Measurements from ENCODE around the gene MORF4L1.
A peak's percentile ranks its signal among the peaks of the same experiment; 100 is the strongest.
"Not testable (repeated sequence)": the region's sequence is repeated elsewhere in the genome, so short reads cannot be mapped to it uniquely, and the experiment has no call there.

MORF4L1 gene, protein sequence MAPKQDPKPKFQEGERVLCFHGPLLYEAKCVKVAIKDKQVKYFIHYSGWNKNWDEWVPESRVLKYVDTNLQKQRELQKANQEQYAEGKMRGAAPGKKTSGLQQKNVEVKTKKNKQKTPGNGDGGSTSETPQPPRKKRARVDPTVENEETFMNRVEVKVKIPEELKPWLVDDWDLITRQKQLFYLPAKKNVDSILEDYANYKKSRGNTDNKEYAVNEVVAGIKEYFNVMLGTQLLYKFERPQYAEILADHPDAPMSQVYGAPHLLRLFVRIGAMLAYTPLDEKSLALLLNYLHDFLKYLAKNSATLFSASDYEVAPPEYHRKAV

DNA sequence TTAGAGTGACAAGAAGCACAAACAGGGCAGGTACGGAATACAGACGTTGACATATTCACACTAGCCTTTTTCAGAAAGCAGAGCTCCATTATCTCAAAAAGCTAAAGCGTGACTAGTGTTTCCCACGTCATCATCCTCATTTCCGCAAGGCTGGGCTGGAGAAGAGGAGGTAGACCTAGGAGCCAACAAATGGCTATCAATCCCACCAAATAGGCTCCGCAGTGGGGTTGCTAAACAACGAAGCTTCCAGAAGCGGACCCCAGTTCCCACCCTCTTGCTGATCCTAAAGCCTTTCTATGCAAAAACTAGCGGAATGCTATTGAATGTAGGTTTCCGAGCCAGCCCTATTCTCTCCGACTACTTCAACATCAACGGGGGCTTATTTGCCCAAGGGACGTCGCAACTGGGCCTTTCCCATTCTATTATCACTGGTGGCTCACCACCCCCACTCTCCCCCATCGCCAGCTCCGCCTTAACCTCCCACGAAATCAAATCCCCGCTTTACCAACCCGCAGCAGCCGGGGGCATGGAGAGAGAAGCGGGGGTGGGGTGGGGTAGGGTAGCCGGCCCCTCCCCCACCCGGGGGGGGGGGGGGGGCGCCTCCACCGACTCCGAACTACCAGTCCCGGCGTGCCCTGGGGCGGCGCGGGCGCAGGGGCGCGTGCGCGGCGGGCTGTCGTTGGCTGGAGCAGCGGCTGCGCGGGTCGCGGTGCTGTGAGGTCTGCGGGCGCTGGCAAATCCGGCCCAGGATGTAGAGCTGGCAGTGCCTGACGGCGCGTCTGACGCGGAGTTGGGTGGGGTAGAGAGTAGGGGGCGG lies at the start of gene MORF4L1:
Gene MORF4L1, plus strand, starts transcription at position 736 of the 817 bp plus-strand sequence. CDS start 128 bp downstream, outside the sequence.
- Histone ChIP-seq H3K9ac (ENCODE audit: low read depth, low read length) (peak within 1 kb of the TSS; percentile 100), H3K4me1 (ENCODE audit: insufficient read depth, low read length) (peaks cover 3% of the 10 kb centered on the region; the same call in 1 of the 2 replicates), H3K9me3 (ENCODE audit: insufficient read depth, low read depth, low read length) (no peaks in the 10 kb centered on the region), H3K27me3 (ENCODE audit: insufficient read depth, low read length) (no peaks in the 10 kb centered on the region), H3K27ac (ENCODE audit: low read length) (peak within 1 kb of the TSS; percentile 99), H3K36me3 (ENCODE audit: insufficient read depth, low read depth, low read length) (peaks cover 4% of the 10 kb centered on the region; the same call in 1 of the 2 replicates), H3K4me3 (ENCODE audit: low read length) (peak within 1 kb of the TSS; percentile 86)

DNA sequence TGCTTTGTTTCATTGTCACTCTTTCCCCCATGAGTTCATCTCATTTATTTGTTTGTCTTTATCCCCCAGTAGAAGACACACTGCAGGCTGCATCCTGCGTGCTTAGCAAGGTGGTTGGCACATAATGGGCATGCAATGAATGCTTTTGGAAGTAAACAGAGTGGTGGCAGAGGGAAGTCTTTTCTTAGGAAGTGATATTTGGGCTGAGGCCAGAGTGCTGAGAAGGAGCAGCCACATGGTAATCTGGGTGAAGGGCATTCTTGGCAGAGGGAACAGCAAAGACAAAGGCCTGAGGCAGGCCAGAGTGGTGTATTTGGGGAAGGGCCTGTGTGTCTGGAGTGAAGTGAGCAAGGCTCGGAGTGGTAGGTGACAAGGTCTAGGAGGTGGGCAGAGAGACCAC lies 43.8 kb upstream of the MORF4L1 start:
- Histone ChIP-seq H3K36me3 (ENCODE audit: insufficient read depth, low read depth, low read length) (no peaks in the 10 kb centered on the region), H3K4me1 (ENCODE audit: insufficient read depth, low read length) (no peaks in the 10 kb centered on the region), H3K9ac (ENCODE audit: low read depth, low read length) (no peak overlapping the region), H3K9me3 (ENCODE audit: insufficient read depth, low read depth, low read length) (no peaks in the 10 kb centered on the region), H3K4me3 (ENCODE audit: low read length) (no peak overlapping the region), H3K27me3 (ENCODE audit: insufficient read depth, low read length) (no peaks in the 10 kb centered on the region), H3K27ac (ENCODE audit: low read length) (no peak overlapping the region)

DNA sequence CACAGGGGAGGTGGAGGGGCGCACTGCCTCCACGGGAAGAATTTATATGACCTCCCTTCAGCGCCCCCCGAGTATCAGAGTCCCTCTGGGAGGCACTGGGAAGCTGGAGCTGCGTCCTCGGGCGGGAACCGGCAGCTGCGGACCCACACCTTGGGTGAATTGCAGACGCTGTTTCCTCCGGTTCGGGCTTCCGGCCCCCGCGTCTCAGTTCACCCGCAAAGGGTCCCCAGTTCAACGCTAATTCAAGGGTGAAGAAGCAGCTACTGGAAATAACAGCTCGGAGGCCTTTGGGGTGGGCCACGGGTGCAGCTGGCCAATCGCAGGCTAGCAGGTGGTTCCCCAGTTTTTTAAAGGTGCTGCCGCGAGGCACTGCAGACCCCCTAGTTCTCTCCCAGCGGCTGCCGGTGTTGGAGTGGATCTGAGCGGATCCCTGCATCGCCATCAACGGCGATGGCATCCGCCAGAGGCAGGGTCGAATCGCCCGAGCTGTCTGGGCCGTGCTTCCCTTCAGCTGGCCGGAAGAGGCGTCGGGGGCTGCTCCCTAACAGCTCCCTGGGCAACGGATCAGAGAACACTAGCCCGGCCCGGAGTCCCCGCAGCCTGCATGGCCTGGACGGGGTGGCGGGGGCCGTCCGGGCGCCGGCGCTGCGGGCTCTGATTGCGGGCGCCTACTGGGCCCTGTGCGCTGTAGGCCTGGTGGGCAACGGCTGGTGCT lies 42.0 kb upstream of the MORF4L1 start:
- Histone ChIP-seq H3K4me3 (ENCODE audit: low read length) (no peak overlapping the region), H3K9me3 (ENCODE audit: insufficient read depth, low read depth, low read length) (no peaks in the 10 kb centered on the region), H3K36me3 (ENCODE audit: insufficient read depth, low read depth, low read length) (no peaks in the 10 kb centered on the region), H3K27me3 (ENCODE audit: insufficient read depth, low read length) (no peaks in the 10 kb centered on the region), H3K9ac (ENCODE audit: low read depth, low read length) (no peak overlapping the region), H3K27ac (ENCODE audit: low read length) (no peak overlapping the region), H3K4me1 (ENCODE audit: insufficient read depth, low read length) (no peaks in the 10 kb centered on the region)

DNA sequence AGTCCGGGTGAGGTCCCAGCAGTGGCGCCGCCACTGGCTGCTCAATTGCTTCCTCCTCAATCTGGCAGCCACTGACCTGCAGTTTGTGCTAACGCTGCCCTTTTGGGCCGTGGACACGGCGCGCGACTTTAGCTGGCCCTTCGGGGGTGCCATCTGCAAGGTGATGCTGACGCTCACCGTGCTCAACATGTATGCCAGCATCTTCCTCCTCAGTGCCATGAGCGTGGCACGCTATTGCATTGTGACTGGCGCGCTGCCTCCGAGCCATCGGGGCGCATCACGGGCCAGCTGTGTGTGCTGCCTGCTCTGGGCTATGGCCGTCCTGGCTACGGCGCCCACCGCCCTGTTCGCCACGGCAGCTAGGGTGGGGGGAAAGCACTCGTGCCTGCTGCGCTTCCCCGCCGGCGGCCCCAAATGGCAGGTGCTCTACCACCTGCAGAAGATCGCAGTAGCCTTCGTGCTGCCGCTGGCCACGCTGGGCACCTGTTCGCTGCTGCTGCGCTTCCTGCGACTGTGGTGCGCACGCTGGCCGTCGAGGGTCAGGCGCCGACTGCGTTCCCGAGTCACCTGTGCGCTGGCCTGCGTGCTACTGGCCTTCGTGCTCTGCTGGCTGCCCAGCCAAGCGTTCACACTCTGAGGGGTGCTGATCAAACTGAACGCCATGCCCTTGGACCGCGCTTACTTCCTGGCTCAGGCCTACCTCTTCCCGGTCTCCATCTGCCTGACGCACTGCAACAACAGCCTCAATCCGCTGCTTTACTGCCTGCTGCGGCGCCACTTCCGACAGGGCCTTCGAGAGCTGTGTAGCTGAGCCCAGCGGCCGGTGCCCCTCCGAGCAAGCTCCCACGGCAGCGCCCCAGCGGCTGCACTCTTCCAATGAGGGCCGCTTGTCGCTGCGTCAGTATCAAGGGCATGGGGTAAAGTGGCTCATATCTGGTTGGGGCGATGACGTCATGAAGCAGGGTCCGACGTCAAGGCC lies 41.2 kb upstream of the MORF4L1 start:
- Histone ChIP-seq H3K4me1 (ENCODE audit: insufficient read depth, low read length) (no peaks in the 10 kb centered on the region), H3K4me3 (ENCODE audit: low read length) (no peak overlapping the region), H3K36me3 (ENCODE audit: insufficient read depth, low read depth, low read length) (no peaks in the 10 kb centered on the region), H3K9me3 (ENCODE audit: insufficient read depth, low read depth, low read length) (no peaks in the 10 kb centered on the region), H3K9ac (ENCODE audit: low read depth, low read length) (no peak overlapping the region), H3K27me3 (ENCODE audit: insufficient read depth, low read length) (no peaks in the 10 kb centered on the region), H3K27ac (ENCODE audit: low read length) (no peak overlapping the region)

DNA sequence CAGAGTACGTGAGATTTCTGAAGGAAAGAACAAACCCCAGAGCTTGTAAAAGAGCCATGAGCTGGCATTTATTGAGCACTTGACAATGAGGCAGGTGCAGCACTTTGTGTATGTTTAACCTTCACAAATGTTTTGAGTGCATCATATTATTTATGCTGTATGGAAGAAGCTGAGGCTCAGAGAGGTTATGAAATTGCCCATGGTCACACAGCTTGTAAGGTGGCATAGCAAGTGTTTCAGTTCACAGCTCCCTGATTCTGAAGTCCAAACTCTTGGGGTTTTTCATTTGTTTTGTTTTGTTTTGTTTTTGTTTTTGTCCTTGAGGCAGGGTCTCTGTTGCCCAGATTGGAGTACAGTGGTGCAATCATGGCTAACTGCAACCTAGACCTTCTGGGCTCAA lies 36.4 kb upstream of the MORF4L1 start:
- Histone ChIP-seq H3K9ac (ENCODE audit: low read depth, low read length) (no peak overlapping the region), H3K4me1 (ENCODE audit: insufficient read depth, low read length) (no peaks in the 10 kb centered on the region), H3K36me3 (ENCODE audit: insufficient read depth, low read depth, low read length) (no peaks in the 10 kb centered on the region), H3K4me3 (ENCODE audit: low read length) (no peak overlapping the region), H3K9me3 (ENCODE audit: insufficient read depth, low read depth, low read length) (no peaks in the 10 kb centered on the region), H3K27me3 (ENCODE audit: insufficient read depth, low read length) (no peaks in the 10 kb centered on the region), H3K27ac (ENCODE audit: low read length) (no peak overlapping the region)

DNA sequence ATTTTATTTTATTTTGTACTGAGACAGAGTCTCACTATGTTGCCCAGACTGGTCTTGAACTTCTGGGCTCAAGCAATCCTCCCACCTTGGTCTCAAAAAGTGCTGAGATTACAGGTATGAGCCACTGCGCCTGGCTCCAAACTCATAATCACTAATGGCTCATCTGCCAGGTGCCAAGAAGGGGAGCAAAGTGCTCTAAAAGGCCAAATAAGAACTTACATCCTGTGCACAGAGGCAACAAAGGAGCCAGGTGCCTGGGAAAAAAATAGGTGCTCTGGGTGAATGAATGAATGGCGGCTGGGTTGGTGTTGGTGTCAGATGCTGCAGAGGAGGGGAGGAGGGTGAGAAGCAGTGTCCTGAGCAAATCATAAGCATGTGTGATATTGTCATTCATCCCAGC lies 35.6 kb upstream of the MORF4L1 start:
- Histone ChIP-seq H3K4me3 (ENCODE audit: low read length) (no peak overlapping the region), H3K27ac (ENCODE audit: low read length) (no peak overlapping the region), H3K9me3 (ENCODE audit: insufficient read depth, low read depth, low read length) (no peaks in the 10 kb centered on the region), H3K27me3 (ENCODE audit: insufficient read depth, low read length) (no peaks in the 10 kb centered on the region), H3K4me1 (ENCODE audit: insufficient read depth, low read length) (no peaks in the 10 kb centered on the region), H3K9ac (ENCODE audit: low read depth, low read length) (no peak overlapping the region), H3K36me3 (ENCODE audit: insufficient read depth, low read depth, low read length) (no peaks in the 10 kb centered on the region)

DNA sequence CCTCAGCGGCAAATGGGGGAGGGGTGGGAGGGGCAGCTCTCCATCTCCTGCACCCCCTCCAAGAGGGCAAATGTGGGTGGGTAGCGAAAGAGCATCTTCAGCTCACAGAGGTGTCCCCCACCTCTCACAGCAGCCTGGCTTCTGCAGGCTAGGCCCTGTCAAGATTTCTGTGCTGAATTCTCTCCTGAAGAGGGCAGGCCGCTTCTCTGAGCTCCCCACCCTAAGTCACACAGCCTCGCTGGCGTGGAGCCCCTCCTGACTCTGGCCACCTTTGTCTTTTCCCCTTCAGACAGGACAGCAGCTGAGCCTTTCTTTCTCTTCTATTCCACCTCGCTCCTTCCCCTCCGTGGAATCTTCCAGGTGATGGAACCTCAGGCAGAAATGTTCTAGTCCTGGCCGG lies 35.1 kb upstream of the MORF4L1 start:
- Histone ChIP-seq H3K36me3 (ENCODE audit: insufficient read depth, low read depth, low read length) (no peaks in the 10 kb centered on the region), H3K27ac (ENCODE audit: low read length) (no peak overlapping the region), H3K4me1 (ENCODE audit: insufficient read depth, low read length) (no peaks in the 10 kb centered on the region), H3K27me3 (ENCODE audit: insufficient read depth, low read length) (no peaks in the 10 kb centered on the region), H3K9ac (ENCODE audit: low read depth, low read length) (no peak overlapping the region), H3K4me3 (ENCODE audit: low read length) (no peak overlapping the region), H3K9me3 (ENCODE audit: insufficient read depth, low read depth, low read length) (no peaks in the 10 kb centered on the region)

DNA sequence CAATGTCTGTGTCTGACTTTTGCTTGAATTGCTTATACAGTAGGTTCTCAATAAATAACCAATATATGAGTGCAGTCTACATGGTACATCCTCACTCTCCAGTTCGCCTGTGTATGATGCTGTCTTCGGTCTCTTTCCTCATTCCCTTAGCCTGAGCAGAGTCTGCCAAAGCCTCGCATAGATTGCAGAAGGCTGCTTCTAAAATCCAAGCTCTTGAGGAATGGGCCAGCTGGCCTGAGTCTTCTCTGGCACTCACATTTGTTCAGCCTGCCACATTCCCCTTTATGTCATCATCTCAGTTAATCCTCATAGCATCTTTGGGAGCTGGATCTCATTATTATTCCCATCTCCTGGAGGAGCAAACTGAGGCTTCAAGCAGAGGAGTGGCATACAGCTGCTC lies 34.2 kb upstream of the MORF4L1 start:
- Histone ChIP-seq H3K4me1 (ENCODE audit: insufficient read depth, low read length) (no peaks in the 10 kb centered on the region), H3K9ac (ENCODE audit: low read depth, low read length) (no peak overlapping the region), H3K27me3 (ENCODE audit: insufficient read depth, low read length) (no peaks in the 10 kb centered on the region), H3K36me3 (ENCODE audit: insufficient read depth, low read depth, low read length) (no peaks in the 10 kb centered on the region), H3K4me3 (ENCODE audit: low read length) (no peak overlapping the region), H3K27ac (ENCODE audit: low read length) (no peak overlapping the region), H3K9me3 (ENCODE audit: insufficient read depth, low read depth, low read length) (no peaks in the 10 kb centered on the region)

DNA sequence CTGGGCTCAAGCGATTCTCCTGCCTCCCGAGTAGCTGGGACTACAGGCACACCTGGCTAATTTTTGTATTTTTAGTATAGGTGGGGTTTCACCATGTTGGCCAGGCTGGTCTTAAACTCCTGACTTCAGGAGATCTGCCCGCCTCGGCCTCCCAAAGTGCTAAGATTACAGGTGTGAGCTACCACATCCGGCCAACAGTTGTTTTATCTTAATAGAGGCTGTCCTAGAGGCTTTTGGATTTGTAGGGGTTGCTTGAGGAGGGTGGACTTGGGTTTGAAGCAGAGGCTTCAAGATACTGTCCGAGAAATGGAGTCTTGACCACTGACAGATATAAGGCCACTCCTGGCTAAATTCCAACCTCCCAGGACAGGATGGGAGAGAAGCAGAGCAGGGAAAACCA lies 33.5 kb upstream of the MORF4L1 start:
- not testable (repeated sequence) for H3K27me3 ChIP-seq (ENCODE audit: insufficient read depth, low read length); H3K9ac ChIP-seq (ENCODE audit: low read depth, low read length); H3K4me1 ChIP-seq (ENCODE audit: insufficient read depth, low read length); H3K36me3 ChIP-seq (ENCODE audit: insufficient read depth, low read depth, low read length); H3K4me3 ChIP-seq (ENCODE audit: low read length); H3K9me3 ChIP-seq (ENCODE audit: insufficient read depth, low read depth, low read length); H3K27ac ChIP-seq (ENCODE audit: low read length)

DNA sequence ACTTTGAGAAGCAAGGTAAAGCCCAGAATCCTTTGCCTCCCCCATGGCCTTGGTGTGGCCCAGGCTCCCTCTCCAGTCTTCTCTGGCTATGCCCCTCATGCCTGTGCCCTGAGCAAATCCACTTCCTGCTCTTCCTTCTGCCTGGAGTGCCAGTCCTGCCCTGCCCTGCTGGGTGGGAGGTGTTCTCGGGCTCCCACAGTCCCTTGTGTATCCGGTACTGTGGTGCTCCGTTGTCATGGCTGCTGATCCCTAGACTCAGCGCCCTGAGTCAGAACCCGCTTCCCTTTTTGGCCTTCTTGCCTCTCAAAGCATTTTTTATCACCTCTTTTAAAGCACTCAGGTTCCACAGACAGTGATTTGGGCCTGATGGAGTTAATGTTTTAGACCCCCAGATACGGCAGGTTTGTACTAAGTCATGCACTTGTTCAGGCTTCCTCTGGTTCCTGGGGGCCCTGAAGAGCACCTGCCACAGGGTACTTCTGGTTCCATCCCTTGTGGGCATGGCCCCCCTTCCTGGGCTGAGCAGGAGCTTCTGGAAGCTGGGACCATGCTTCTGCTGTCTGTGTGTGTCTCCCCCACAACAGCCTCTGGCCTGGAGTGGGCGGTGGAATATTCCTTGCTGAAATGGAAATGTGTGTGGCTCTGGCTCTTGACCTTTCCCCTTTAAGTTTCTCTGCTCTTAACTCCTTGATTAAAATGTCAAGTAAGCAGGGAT lies 31.9 kb upstream of the MORF4L1 start:
- Histone ChIP-seq H3K4me3 (ENCODE audit: low read length) (no peak overlapping the region), H3K27me3 (ENCODE audit: insufficient read depth, low read length) (no peaks in the 10 kb centered on the region), H3K9me3 (ENCODE audit: insufficient read depth, low read depth, low read length) (no peaks in the 10 kb centered on the region), H3K9ac (ENCODE audit: low read depth, low read length) (no peak overlapping the region), H3K27ac (ENCODE audit: low read length) (no peak overlapping the region), H3K4me1 (ENCODE audit: insufficient read depth, low read length) (no peaks in the 10 kb centered on the region), H3K36me3 (ENCODE audit: insufficient read depth, low read depth, low read length) (no peaks in the 10 kb centered on the region)

Measured in iPS-20b (cell line).